IMR-90 (cell line): ENCODE results near the gene TNPO1. TPM values are rescaled to one million over a fixed set of nuclear protein-coding genes. Genes with fewer than 3 reads are reported as not detected.
A peak's percentile ranks its signal among the peaks of the same experiment; 100 is the strongest.

Experiments
- ATAC-seq: fragments of 200-7000 bp; cut with Tn5 transposase; 2 replicates; pipeline ENCODE4 v1.9.1; 2020; ENCODE audit warnings: low read depth, mild to moderate bottlenecking, moderate library complexity
- BruUV-seq: library from RNA; stranded (reverse); fragments of 400-500 nt; replicated peaks from 2 replicates; lab custom pipeline; 2021; lab: Mats Ljungman, UMichigan
- CTCF ChIA-PET: fragments of 300-600 bp; formaldehyde crosslinking; extraction: SDS; loops from one replicate; lab custom pipeline; 2021; ENCODE audit warnings: antibody characterized with exemption; lab: Yijun Ruan, JAX
- POLR2A ChIA-PET: fragments of 300-600 bp; sonication (Branson Sonifier 250); formaldehyde crosslinking; loops from one replicate; lab custom pipeline; 2022; ENCODE audit warnings: antibody characterized with exemption; ENCODE audit not compliant: unreplicated experiment; lab: Charles Lee
- DNase-seq: peaks from one replicate; pipeline ENCODE4 v3.0.0; 2013
- H2AFZ ChIP-seq: replicated peaks from 2 replicates; pipeline ENCODE3; 2013; ENCODE audit warnings: low read length, mild to moderate bottlenecking; ENCODE audit not compliant: poor library complexity
- H2AK5ac ChIP-seq: 2 replicates; pipeline ENCODE4 v1.6.1; 2013; ENCODE audit warnings: low read depth, low read length, inconsistent platforms
- H2AK9ac ChIP-seq: replicated peaks from 2 replicates; pipeline ENCODE3; 2013; ENCODE audit warnings: mild to moderate bottlenecking, low read depth, low read length, moderate library complexity; ENCODE audit not compliant: poor library complexity
- H2BK120ac ChIP-seq: 2 replicates; pipeline ENCODE4 v1.6.1; 2013; ENCODE audit warnings: low read depth, low read length, inconsistent platforms
- H2BK15ac ChIP-seq: 3 replicates; pipeline ENCODE4 v1.6.1; 2013; ENCODE audit warnings: low read depth, low read length, inconsistent platforms
- H2BK20ac ChIP-seq: 2 replicates; pipeline ENCODE4 v1.6.1; 2013; ENCODE audit warnings: low read depth, mild to moderate bottlenecking, inconsistent platforms, low read length, moderate library complexity
- H2BK5ac ChIP-seq: 2 replicates; pipeline ENCODE4 v1.6.1; 2013; ENCODE audit warnings: mild to moderate bottlenecking, low read depth, low read length, inconsistent platforms; ENCODE audit not compliant: poor library complexity, severe bottlenecking
- H3K14ac ChIP-seq: replicated peaks from 2 replicates; pipeline ENCODE4 v1.6.1; 2013; ENCODE audit warnings: low read depth, low read length, inconsistent platforms
- H3K18ac ChIP-seq: 2 replicates; pipeline ENCODE4 v1.6.1; 2013; ENCODE audit warnings: low read depth, low read length, control low read depth
- H3K23ac ChIP-seq: 2 replicates; pipeline ENCODE4 v1.6.1; 2013; ENCODE audit warnings: low read depth, low read length, inconsistent platforms
- H3K27ac ChIP-seq: 2 replicates; pipeline ENCODE4 v1.5.1; 2013; ENCODE audit warnings: mild to moderate bottlenecking, control low read depth, low read length; ENCODE audit not compliant: insufficient read depth
- H3K27me3 ChIP-seq: 2 replicates; pipeline ENCODE4 v1.6.1; 2013; ENCODE audit warnings: low read length; ENCODE audit not compliant: control insufficient read depth, insufficient read depth
- H3K36me3 ChIP-seq: 2 replicates; pipeline ENCODE4 v1.6.1; 2013; ENCODE audit warnings: low read length, mixed read lengths; ENCODE audit not compliant: control insufficient read depth, insufficient read depth
- H3K4ac ChIP-seq: 2 replicates; pipeline ENCODE4 v1.6.1; 2013; ENCODE audit warnings: low read depth, low read length, inconsistent platforms
- H3K4me1 ChIP-seq: 2 replicates; pipeline ENCODE4 v1.6.1; 2013; ENCODE audit warnings: low read length, mixed read lengths; ENCODE audit not compliant: control insufficient read depth, insufficient read depth
- H3K4me2 ChIP-seq: 2 replicates; pipeline ENCODE4 v1.6.1; 2013; ENCODE audit warnings: low read depth, mild to moderate bottlenecking, control low read depth, low read length, moderate library complexity
- H3K4me3 ChIP-seq: 2 replicates; pipeline ENCODE4 v1.5.1; 2013; ENCODE audit warnings: low read depth, mild to moderate bottlenecking, control low read depth, low read length, moderate library complexity; ENCODE audit not compliant: insufficient read depth
- H3K56ac ChIP-seq: 2 replicates; pipeline ENCODE4 v1.6.1; 2013; ENCODE audit warnings: low read length, inconsistent platforms; ENCODE audit not compliant: insufficient read depth; ENCODE audit errors: extremely low read depth
- H3K79me1 ChIP-seq, 2 experiments: 2 replicates each; pipeline ENCODE4 v1.6.1; 2013; ENCODE audit warnings: low read length in 2 of 2, inconsistent platforms in 1 of 2, low read depth in 1 of 2
- H3K9ac ChIP-seq: 2 replicates; pipeline ENCODE4 v1.6.1; 2013; ENCODE audit warnings: low read depth, low read length, control low read depth
- H3K9me1 ChIP-seq: 2 replicates; pipeline ENCODE4 v1.6.1; 2013; ENCODE audit warnings: low read length, inconsistent platforms; ENCODE audit not compliant: insufficient read depth
- H3K9me3 ChIP-seq: 2 replicates; pipeline ENCODE4 v1.6.1; 2013; ENCODE audit warnings: low read length; ENCODE audit not compliant: control insufficient read depth, insufficient read depth
- H4K20me1 ChIP-seq: 2 replicates; pipeline ENCODE4 v1.6.1; 2013; ENCODE audit warnings: low read length, inconsistent platforms; ENCODE audit not compliant: insufficient read depth
- H4K5ac ChIP-seq: 2 replicates; pipeline ENCODE4 v1.6.1; 2013; ENCODE audit warnings: mild to moderate bottlenecking, low read depth, low read length, control low read depth
- H4K8ac ChIP-seq, 2 experiments: 2 replicates each; pipeline ENCODE4 v1.6.1; 2013; ENCODE audit warnings: low read depth in 2 of 2, low read length in 2 of 2, control low read depth in 1 of 2, inconsistent platforms in 1 of 2
- H4K91ac ChIP-seq: 2 replicates; pipeline ENCODE4 v1.6.1; 2013; ENCODE audit warnings: low read depth, low read length, inconsistent platforms; ENCODE audit not compliant: insufficient read depth
- CEBPB ChIP-seq: IDR thresholded peaks from 2 replicates; pipeline ENCODE4 v1.6.1; 2012; ENCODE audit warnings: low read depth, low read length, improper control_type of control experiment
- CTCF ChIP-seq: conservative IDR thresholded peaks from 2 replicates; pipeline ENCODE4 v1.5.1; 2012; ENCODE audit warnings: mild to moderate bottlenecking, low read depth, low read length, improper control_type of control experiment
- ELK1 ChIP-seq: fragments of 150-350 bp; IDR thresholded peaks from 2 replicates; pipeline ENCODE4 v1.6.1; 2016; ENCODE audit warnings: low read depth, mild to moderate bottlenecking, low read length, moderate library complexity, borderline replicate concordance
- FOS ChIP-seq: fragments of 150-350 bp; IDR thresholded peaks from 2 replicates; pipeline ENCODE4 v1.6.1; 2016; ENCODE audit warnings: low read depth, low read length
- MAZ ChIP-seq: IDR thresholded peaks from 2 replicates; pipeline ENCODE4 v1.6.1; 2012; ENCODE audit warnings: low read depth, mild to moderate bottlenecking, low read length, improper control_type of control experiment, moderate library complexity, borderline replicate concordance
- RCOR1 ChIP-seq: IDR thresholded peaks from 2 replicates; pipeline ENCODE4 v1.6.1; 2012; ENCODE audit warnings: mild to moderate bottlenecking, low read length, improper control_type of control experiment; ENCODE audit not compliant: insufficient replicate concordance
- USF2 ChIP-seq: fragments of 150-350 bp; IDR thresholded peaks from 2 replicates; pipeline ENCODE4 v1.6.1; 2017; ENCODE audit warnings: mild to moderate bottlenecking, antibody characterized with exemption, low read length, low read depth
- WGBS, 2 experiments: methylation state at CpG; one replicate each; pipeline versions ENCODE4 v1.1.5 to v1.1.7; 2013; ENCODE audit warnings: missing lambda C conversion rate in 2 of 2; ENCODE audit not compliant: insufficient read length in 1 of 2; ENCODE audit errors: extremely low coverage in 2 of 2; 5-methylcytosine and 5-hydroxymethylcytosine counted together
- dilution Hi-C: fragments of 300-500 bp; cut with HindIII; formaldehyde crosslinking; loops from one replicate; pipeline ENCODE4 v1.14.3; 2018; ENCODE audit warnings: low sequenced_read_pairs; ENCODE audit not compliant: unreplicated experiment
- in situ Hi-C: fragments of 300-500 bp; cut with MboI; formaldehyde crosslinking; loops from 3 replicates; pipeline ENCODE4 v1.14.3; 2019; ENCODE audit warnings: low sequenced_read_pairs, inconsistent platforms, mixed read lengths
- intact Hi-C: fragments of 100-400 bp; cut with micrococcal nuclease; formaldehyde crosslinking; loops from 2 replicates; pipeline ENCODE4 v1.10.0; 2022
- polyA plus RNA-seq, 3 experiments: library from polyadenylated mRNA; depleted of rRNA; stranded (reverse); fragments of >200 nt; gene quantifications; 2 replicates each; pipeline ENCODE4 v1.2.3, GENCODE V29; 2012; ENCODE audit warnings: low replicate concordance in 1 of 3
- total RNA-seq: library from RNA; depleted of rRNA; stranded (reverse); fragments of >200 nt; gene quantifications from 2 replicates; pipeline ENCODE4 v1.2.3, GENCODE V29; 2012

The TNPO1 gene
- total and polyA plus RNA-seq, 2 of the 4 experiments (the other 2 are of a cell fraction) = 45.5 to 400 TPM

GRCh38 chr5:72954389-72954788 lies 137.9 kb downstream of the TNPO1 start:
- DNase-seq (no peak), ATAC-seq (no peak)
- Histone ChIP-seq H3K23ac (0 out of 2 replicates have a peak overlapping the region, but pooled peaks have one; percentile 1), H2BK15ac (peak overlapping the region; percentile 56; the same call in 1 of the 3 replicates), H2AK9ac (no peak overlapping the region), H3K18ac (no peak overlapping the region), H3K27me3 (no peaks in the 10 kb centered on the region), H3K9ac (no peak overlapping the region), H2AFZ (no peak overlapping the region), H4K5ac (no peak overlapping the region), H2BK20ac (peak overlapping the region; percentile 59; the same call in 1 of the 2 replicates), H3K36me3 (no peaks in the 10 kb centered on the region), H4K91ac (no peak overlapping the region), H3K4me1 (peaks cover 13% of the 10 kb centered on the region), H4K20me1 (0 out of 2 replicates have a peak, but pooled peaks cover 5% of the 10 kb centered on the region), H3K4me2 (peak overlapping the region; percentile 93; the same call in 1 of the 2 replicates), H3K9me1 (peaks cover 8% of the 10 kb centered on the region), H2BK120ac (peak overlapping the region; percentile 3; the same call in 1 of the 2 replicates), H3K79me1 (peaks cover 3 to 18% of the 10 kb centered on the region in 2 experiments; a peak in 2 of 4 replicates), H3K14ac (peak overlapping the region; percentile 56; the same call in 1 of the 2 replicates), H2AK5ac (no peak overlapping the region), H3K27ac (no peak overlapping the region), H2BK5ac (peak overlapping the region; percentile 93), H3K4ac (peak overlapping the region; percentile 95; the same call in 1 of the 2 replicates), H3K4me3 (no peak overlapping the region), H3K9me3 (no peaks in the 10 kb centered on the region), H4K8ac (peak overlapping the region in 1 of 2 experiments; percentile 95; a peak in 1 of 4 replicates), H3K56ac (no peak overlapping the region)
- in situ Hi-C loops = no loop called here
- no TSS peak for BruUV-seq
- intact Hi-C loops = loop anchor here (2.0 kb wide), 1 partner anchor 262 kb away; no protein-coding TSS in a partner anchor
- dilution Hi-C loops = no loop called here
- ChIA-PET POLR2A (no interaction called here), CTCF (no interaction called here)
- WGBS, 2 experiments = no CpG with 5 or more reads among the region's 7 CpGs
- TF ChIP-seq CTCF (no peak), ELK1 (no peak), FOS (no peak), CEBPB (no peak), USF2 (no peak), RCOR1 (no peak), MAZ (no peak)
